Keratinocyte (primary cell): Measurements from ENCODE around the gene CCDC171. TPM values are rescaled to one million over a fixed set of nuclear protein-coding genes. Genes with fewer than 3 reads are reported as not detected.

Source experiments
- DNase-seq: peaks from one replicate; pipeline ENCODE4 v3.0.0-alpha.2; 2011; ENCODE audit warnings: low read depth, missing footprints, low spot score
- FAIRE-seq: peaks from 2 replicates; lab custom pipeline; 2011; peaks lifted over from hg19 to GRCh38; lab: Jason Lieb, UNC
- H2AFZ ChIP-seq: 2 replicates; pipeline ENCODE4 v1.6.0; 2012; ENCODE audit warnings: low read length, control low read depth, inconsistent platforms; ENCODE audit not compliant: control insufficient read depth
- H3K27ac ChIP-seq: 2 replicates; pipeline ENCODE4 v1.5.1; 2011; ENCODE audit warnings: low read length; ENCODE audit not compliant: control insufficient read depth, insufficient read depth
- H3K27me3 ChIP-seq: 3 replicates; pipeline ENCODE4 v1.6.0; 2011; ENCODE audit warnings: low read length; ENCODE audit not compliant: control insufficient read depth, insufficient read depth; ENCODE audit errors: extremely low read depth
- H3K36me3 ChIP-seq, 2 experiments: 2 replicates in 1 of 2; 3 replicates in 1 of 2; pipeline ENCODE4 v1.5.1; 2011; ENCODE audit warnings: low read length in 2 of 2, mild to moderate bottlenecking in 1 of 2; ENCODE audit not compliant: control insufficient read depth in 2 of 2, insufficient read depth in 2 of 2; ENCODE audit errors: extremely low read depth in 1 of 2
- H3K4me1 ChIP-seq: 3 replicates; pipeline ENCODE4 v1.5.1; 2011; ENCODE audit warnings: low read length; ENCODE audit not compliant: control insufficient read depth, insufficient read depth; ENCODE audit errors: extremely low read depth
- H3K4me2 ChIP-seq: 3 replicates; pipeline ENCODE4 v1.6.0; 2011; ENCODE audit warnings: low read depth, low read length; ENCODE audit not compliant: control insufficient read depth, insufficient read depth; ENCODE audit errors: extremely low read depth
- H3K4me3 ChIP-seq, 3 experiments: fragments of 200-600 bp in 1 of 3; sonication (generic) in 1 of 3; 2 replicates in 2 of 3; 3 replicates in 1 of 3; pipeline ENCODE4 v1.5.1; 2011 to 2016; ENCODE audit warnings: low read length in 3 of 3, mild to moderate bottlenecking in 3 of 3, control low read depth in 2 of 3, inconsistent platforms in 1 of 3, low read depth in 1 of 3, mixed read lengths in 1 of 3, mixed run types in 1 of 3, moderate library complexity in 1 of 3; ENCODE audit not compliant: control insufficient read depth in 2 of 3, insufficient read depth in 2 of 3; ENCODE audit errors: extremely low read depth in 1 of 3
- H3K79me2 ChIP-seq: 2 replicates; pipeline ENCODE4 v1.6.0; 2012; ENCODE audit warnings: low read length; ENCODE audit not compliant: control insufficient read depth, insufficient read depth
- H3K9ac ChIP-seq: 3 replicates; pipeline ENCODE4 v1.6.0; 2011; ENCODE audit warnings: low read length; ENCODE audit not compliant: control insufficient read depth, insufficient read depth; ENCODE audit errors: extremely low read depth
- H3K9me1 ChIP-seq: 3 replicates; pipeline ENCODE4 v1.6.0; 2011; ENCODE audit warnings: low read length; ENCODE audit not compliant: control insufficient read depth, insufficient read depth; ENCODE audit errors: extremely low read depth
- H3K9me3 ChIP-seq: 2 replicates; pipeline ENCODE4 v1.5.1; 2012; ENCODE audit warnings: low read depth, low read length; ENCODE audit not compliant: control insufficient read depth
- H4K20me1 ChIP-seq: 3 replicates; pipeline ENCODE4 v1.6.0; 2011; ENCODE audit warnings: low read length; ENCODE audit not compliant: control insufficient read depth, insufficient read depth; ENCODE audit errors: extremely low read depth
- CTCF ChIP-seq, 3 experiments: IDR thresholded peaks in 1 of 3; conservative IDR thresholded peaks in 1 of 3; optimal IDR thresholded peaks in 1 of 3; 2 replicates in 2 of 3; 3 replicates in 1 of 3; pipeline versions ENCODE3 to v1.5.1; 2011; ENCODE audit warnings: low read length in 3 of 3, mild to moderate bottlenecking in 3 of 3, moderate library complexity in 2 of 3, control low read depth in 1 of 3, inconsistent platforms in 1 of 3; ENCODE audit not compliant: insufficient read depth in 2 of 3; ENCODE audit errors: extremely low read depth in 1 of 3
- EZH2 ChIP-seq: IDR thresholded peaks from one replicate; pipeline ENCODE4 v1.6.1; 2012; ENCODE audit warnings: inconsistent platforms, mild to moderate bottlenecking, low read length, moderate library complexity
- dilution Hi-C: fragments of 300-500 bp; cut with MboI; formaldehyde crosslinking; loops from one replicate; pipeline ENCODE4 v1.7.0; 2020; ENCODE audit warnings: low sequenced_read_pairs; ENCODE audit not compliant: extremely low pct_ligation_motif_present
- polyA plus RNA-seq, 5 experiments: library from polyadenylated mRNA; depleted of rRNA in 3 of 5; stranded (reverse) in 3 of 5; stranded (forward) in 1 of 5; unstranded in 1 of 5; fragments of >200 nt; gene quantifications; 1 replicate in 1 of 5; 2 replicates in 3 of 5; 3 replicates in 1 of 5; pipeline versions ENCODE4 v1.2.1 to v1.2.3, GENCODE V29; 2011 to 2012; ENCODE audit warnings: missing spikeins in 2 of 5, low read depth in 1 of 5, low replicate concordance in 1 of 5

Gene CCDC171
- polyA plus RNA-seq, 1 donor (not counting 4 experiments of a cell fraction or from before 2014, with no cell fraction given): 0.46 TPM

DNA sequence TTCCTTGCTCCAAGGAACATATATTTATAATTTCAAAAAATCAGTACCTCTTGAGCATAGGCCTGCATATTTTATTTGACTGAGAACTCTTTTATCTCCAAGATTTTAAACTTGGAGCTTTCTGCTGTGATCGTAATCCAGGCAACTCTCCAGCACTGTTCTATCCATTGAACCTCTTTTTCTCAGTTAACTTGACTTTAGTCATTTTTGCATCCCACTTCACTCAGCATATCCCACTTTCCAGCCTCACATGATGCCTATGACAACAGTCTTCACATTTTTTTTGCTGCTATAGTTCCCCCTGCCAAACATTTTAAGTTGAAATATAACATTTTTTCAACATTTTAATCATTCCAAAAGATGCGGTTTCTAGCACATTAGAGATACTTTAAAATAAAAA is 33.0 kb upstream of the CCDC171 start:
- Histone ChIP-seq H3K27me3 (no peaks in the 10 kb centered on the region), H4K20me1 (no peaks in the 10 kb centered on the region), H3K9me3 (no peaks in the 10 kb centered on the region), H3K9me1 (no peaks in the 10 kb centered on the region), H2AFZ (no peak overlapping the region), H3K4me2 (no peak overlapping the region), H3K79me2 (no peaks in the 10 kb centered on the region), H3K4me3 (no peak overlapping the region), H3K27ac (no peak overlapping the region), H3K36me3 (no peaks in the 10 kb centered on the region), H3K4me1 (no peaks in the 10 kb centered on the region), H3K9ac (no peak overlapping the region)
- DNase-seq (no peak), FAIRE-seq (no peak)
- TF ChIP-seq EZH2 (no peak), CTCF (optimal IDR thresholded peaks at IDR 0.05 in 1 of 3, IDR thresholded peaks at IDR 0.05 in 1 of 3, conservative IDR thresholded peaks at IDR 0.05 in 1 of 3; ENCODE audit: extremely low read depth in 1 of 3, insufficient read depth in 2 of 3, low read length in 3 of 3) (no peak)
- dilution Hi-C loops: no loop called here

DNA sequence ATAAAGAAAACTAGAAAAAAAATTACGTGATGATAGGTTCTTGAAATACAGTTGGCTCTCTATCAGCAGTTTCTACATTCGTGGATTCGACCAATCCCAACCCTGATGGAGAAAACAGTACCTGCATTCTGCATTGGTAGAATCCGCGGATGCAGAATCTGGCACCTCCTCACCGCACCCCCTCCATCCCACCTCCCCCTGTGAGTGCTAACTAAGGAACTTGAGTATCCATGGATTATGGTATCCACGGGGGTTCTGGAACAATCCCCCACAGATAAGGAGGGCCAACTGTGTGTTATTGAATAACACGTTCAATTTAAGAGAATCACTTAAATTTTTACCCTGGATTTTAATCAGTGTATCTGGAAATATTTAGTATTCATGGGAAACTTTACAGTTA is 31.6 kb upstream of the CCDC171 start:
- TF ChIP-seq CTCF (optimal IDR thresholded peaks at IDR 0.05 in 1 of 3, IDR thresholded peaks at IDR 0.05 in 1 of 3, conservative IDR thresholded peaks at IDR 0.05 in 1 of 3; ENCODE audit: extremely low read depth in 1 of 3, insufficient read depth in 2 of 3, low read length in 3 of 3): no peak
- Histone ChIP-seq H3K36me3 (no peaks in the 10 kb centered on the region), H3K4me2 (no peak overlapping the region), H4K20me1 (no peaks in the 10 kb centered on the region), H3K79me2 (no peaks in the 10 kb centered on the region), H3K9ac (no peak overlapping the region), H3K27me3 (no peaks in the 10 kb centered on the region), H3K4me3 (no peak overlapping the region), H3K9me1 (no peaks in the 10 kb centered on the region), H3K9me3 (no peaks in the 10 kb centered on the region), H3K27ac (no peak overlapping the region), H2AFZ (no peak overlapping the region), H3K4me1 (no peaks in the 10 kb centered on the region)
- DNase-seq: no peak
- no peak for FAIRE-seq
- dilution Hi-C loops: no loop called here
